Activated naive CD4-positive, alpha-beta T cell treated with anti-CD3 and anti-CD28 coated beads for 36 hours (primary cell): ENCODE measurements around the gene KCNB1. TPM values are rescaled to one million over a fixed set of nuclear protein-coding genes. Genes with fewer than 3 reads are reported as not detected.
"Not testable (repeated sequence)": the region's sequence is repeated elsewhere in the genome, so short reads cannot be mapped to it uniquely, and the experiment has no call there.

Experiments
- CTCF ChIA-PET: fragments of 350-600 bp; sonication (Branson Sonifier 250); formaldehyde crosslinking; loops from one replicate; lab custom pipeline; 2021; ENCODE audit warnings: antibody characterized with exemption; lab: Charles Lee
- DNase-seq: peaks from one replicate; pipeline ENCODE4 v3.0.0-alpha.2; 2020
- H3K27ac Mint-ChIP-seq: one replicate; pipeline ENCODE4 v1.8.0; 2021; ENCODE audit warnings: mild to moderate bottlenecking, mixed read lengths
- H3K27me3 Mint-ChIP-seq: one replicate; pipeline ENCODE4 v1.8.0; 2021; ENCODE audit warnings: low read depth, mixed read lengths
- H3K36me3 Mint-ChIP-seq: one replicate; pipeline ENCODE4 v1.8.0; 2021; ENCODE audit warnings: low read depth, mixed read lengths
- H3K4me1 Mint-ChIP-seq: one replicate; pipeline ENCODE4 v1.8.0; 2021; ENCODE audit warnings: low read depth, mixed read lengths
- H3K4me3 Mint-ChIP-seq: one replicate; pipeline ENCODE4 v1.8.0; 2021; ENCODE audit warnings: mild to moderate bottlenecking, moderate library complexity, mixed read lengths
- H3K9me3 Mint-ChIP-seq: one replicate; pipeline ENCODE4 v1.8.0; 2021; ENCODE audit warnings: mixed read lengths
- intact Hi-C: fragments of 100-400 bp; cut with micrococcal nuclease; formaldehyde crosslinking; loops from one replicate; pipeline ENCODE4 v1.15.1; 2023
- total RNA-seq, 2 experiments: library from RNA; stranded (reverse); gene quantifications; one replicate each; pipeline ENCODE4 v1.2.3, GENCODE V29; 2021

The KCNB1 gene
- total RNA-seq, 2 experiments from 2014 or later, result not detected

DNA sequence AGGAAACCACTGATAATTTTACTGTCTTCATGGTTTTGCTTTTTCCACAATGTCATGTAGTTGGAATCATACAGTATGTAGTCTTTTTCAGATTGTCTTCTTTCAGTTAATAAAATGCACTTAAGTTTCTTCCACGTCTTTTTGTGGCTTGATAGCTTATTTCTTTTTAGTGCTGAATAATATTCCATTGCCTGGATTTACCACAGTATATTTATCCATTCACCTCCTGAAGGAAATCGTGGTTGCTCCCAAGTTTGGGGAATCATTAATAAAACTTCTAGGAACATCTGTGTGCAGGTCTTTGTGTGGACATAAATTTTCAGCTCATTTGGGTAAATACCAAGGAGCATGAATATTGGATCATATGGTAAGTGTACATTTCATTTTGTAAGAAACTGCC lies 165.8 kb downstream of the KCNB1 start:
- DNase-seq, result no peak
- H3K27ac Mint-ChIP-seq, result no peak overlapping the region
- no peaks in the 10 kb centered on the region for H3K9me3 Mint-ChIP-seq
- H3K36me3 Mint-ChIP-seq, result no peaks in the 10 kb centered on the region
- H3K4me1 Mint-ChIP-seq, result peaks cover 11% of the 10 kb centered on the region
- intact Hi-C loops, result no loop called here
- no peak overlapping the region for H3K4me3 Mint-ChIP-seq
- peaks cover 49% of the 10 kb centered on the region for H3K27me3 Mint-ChIP-seq
- CTCF ChIA-PET, result no interaction called here

DNA sequence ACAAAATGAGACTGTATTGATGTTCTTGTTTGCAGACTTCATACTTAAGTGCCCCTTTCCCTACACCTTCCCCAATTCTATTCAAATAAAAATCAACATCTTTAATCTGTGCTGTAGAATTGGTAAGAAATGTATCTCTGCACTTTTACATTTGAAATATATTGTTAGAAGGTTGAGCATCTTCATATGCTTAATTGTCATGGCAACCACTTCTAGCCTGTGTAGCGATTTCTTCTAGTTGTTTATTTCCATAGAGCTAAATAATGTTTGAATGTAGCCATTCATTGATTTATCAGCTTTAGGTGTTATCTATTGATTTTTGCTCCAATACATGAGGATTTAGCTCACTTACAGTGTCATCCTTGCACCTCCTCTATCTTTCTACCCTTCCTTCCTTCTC lies 166.9 kb downstream of the KCNB1 start:
- H3K27ac Mint-ChIP-seq, result no peak overlapping the region
- peaks cover 40% of the 10 kb centered on the region for H3K27me3 Mint-ChIP-seq
- CTCF ChIA-PET, result no interaction called here

DNA sequence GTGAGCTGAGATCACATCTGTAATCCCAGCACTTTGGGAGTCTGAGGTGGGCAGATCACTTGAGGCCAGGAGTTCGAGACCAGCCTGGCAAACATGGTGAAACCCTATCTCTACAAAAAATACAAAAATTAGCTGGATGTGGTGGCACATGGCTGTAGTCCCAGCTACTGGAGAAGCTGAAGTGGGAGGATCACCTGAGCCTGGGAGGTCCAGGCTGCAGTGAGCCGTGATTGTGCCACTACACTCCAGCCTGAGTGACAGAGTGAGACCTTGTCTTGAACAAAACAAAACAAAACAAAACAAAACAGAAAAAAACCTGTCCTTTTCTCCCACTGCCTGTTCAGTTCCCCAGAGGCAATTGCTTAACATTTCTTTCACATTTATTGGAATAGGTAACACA lies 168.4 kb downstream of the KCNB1 start:
- CTCF ChIA-PET, result interaction anchor here (0.5 to 1.2 kb wide), 2 partner anchors 20 to 22 kb away, joined by 4 to 5 read pairs; no protein-coding TSS in a partner anchor
- H3K27ac Mint-ChIP-seq, H3K9me3 Mint-ChIP-seq, intact Hi-C loops, H3K4me3 Mint-ChIP-seq, H3K36me3 Mint-ChIP-seq, DNase-seq: not testable (repeated sequence)
- peaks cover 27% of the 10 kb centered on the region for H3K27me3 Mint-ChIP-seq
- H3K4me1 Mint-ChIP-seq, result peaks cover 20% of the 10 kb centered on the region

More for the DNA sequence above, 166.9 kb downstream of the KCNB1 start:
- intact Hi-C loops, result no loop called here
- no peak for DNase-seq
- no peak overlapping the region for H3K4me3 Mint-ChIP-seq
- no peaks in the 10 kb centered on the region for H3K9me3 Mint-ChIP-seq
- H3K4me1 Mint-ChIP-seq, result peaks cover 17% of the 10 kb centered on the region
- no peaks in the 10 kb centered on the region for H3K36me3 Mint-ChIP-seq

Other genes starting within 250 kb of the KCNB1 start
- 10 to 100 TPM; 18.2 to 19.0 TPM for gene ZNFX1, start 204.6 kb downstream of the KCNB1 start, total RNA-seq
- gene PTGIS, start 85.5 kb upstream of the KCNB1 start, total RNA-seq, result not detected
- 10 to 100 TPM; 18.6 to 19.0 TPM for gene B4GALT5, start 231.2 kb upstream of the KCNB1 start, total RNA-seq